HG02798 (cell line): ENCODE data around the gene HTR1E.
"Not testable (repeated sequence)": the region's sequence is repeated elsewhere in the genome, so short reads cannot be mapped to it uniquely, and the experiment has no call there.

Source experiments
- ATAC-seq: cut with Tn5 transposase; IDR thresholded peaks from one replicate; pipeline ENCODE4 v1.9.1; 2021; ENCODE audit warnings: mild to moderate bottlenecking; ENCODE audit not compliant: unreplicated experiment, poor library complexity

The HTR1E gene

DNA sequence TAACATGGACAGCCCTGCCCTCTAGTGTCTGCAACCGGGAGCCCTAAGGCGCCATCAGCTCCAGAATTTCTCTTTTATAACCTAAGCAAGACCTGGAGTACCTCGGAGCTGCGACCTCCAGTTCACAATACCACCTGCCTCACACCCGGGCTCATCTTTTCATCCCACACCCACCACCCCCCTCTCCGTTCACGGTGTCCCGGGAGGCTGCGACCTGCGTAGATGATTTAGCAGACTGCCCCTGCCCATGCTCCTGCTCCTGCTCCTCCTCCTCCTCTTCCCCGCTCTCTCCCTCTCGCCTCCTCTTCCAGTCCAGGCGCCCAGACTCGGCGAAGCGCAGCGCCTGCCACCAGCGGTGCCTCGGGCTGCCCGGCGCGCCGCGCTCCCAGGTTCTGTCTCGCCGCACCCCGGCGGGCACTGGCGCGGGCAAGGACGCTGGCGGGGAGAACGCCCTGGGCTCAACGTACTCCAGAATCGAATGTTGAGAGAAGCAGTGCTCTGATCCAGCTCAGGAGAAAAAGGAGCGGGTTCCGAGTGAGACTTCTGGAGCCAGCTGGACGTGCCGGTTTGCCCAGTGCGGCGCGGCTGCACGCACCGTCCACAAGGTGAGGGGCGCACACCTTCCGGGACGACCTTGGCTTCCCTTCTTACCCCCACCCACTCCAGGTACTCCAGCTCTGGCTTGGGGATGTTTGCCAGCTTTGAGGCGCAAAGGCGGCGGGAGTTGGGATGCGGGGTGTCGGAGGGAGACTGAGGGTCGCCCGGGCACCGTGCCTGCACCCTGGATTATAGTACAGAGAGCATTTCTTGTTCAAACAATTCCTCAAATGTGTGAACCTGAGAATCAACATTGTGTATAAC, at the start of gene HTR1E:
Gene HTR1E (plus strand): TSS at position 310 of the 861 bp plus-strand sequence. CDS start 77,807 bp downstream, outside the sequence.
- peak; percentile 53 for ATAC-seq

DNA sequence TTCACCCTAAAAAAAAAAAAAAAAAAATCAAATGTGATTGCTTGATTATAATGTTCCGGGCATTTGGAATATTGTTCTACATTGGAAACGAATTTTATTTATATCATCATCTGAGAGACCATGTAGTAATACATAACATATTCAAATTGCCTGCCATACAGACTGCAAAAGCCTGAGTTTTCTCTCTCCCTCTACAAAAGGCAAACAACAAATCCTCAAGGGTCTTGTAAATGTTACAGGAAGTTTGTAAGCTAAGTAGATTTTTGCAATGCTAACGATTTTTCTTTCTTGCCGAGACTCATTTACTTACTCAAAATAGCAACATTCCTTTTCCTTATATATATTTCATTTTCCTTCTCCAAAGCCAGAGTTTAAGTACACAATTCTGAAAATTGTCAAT, 49.0 kb upstream of the HTR1E start:
- ATAC-seq: no peak

GRCh38 chr6:86897265-86897664, 40.1 kb upstream of the HTR1E start:
- not testable (repeated sequence) for ATAC-seq

DNA sequence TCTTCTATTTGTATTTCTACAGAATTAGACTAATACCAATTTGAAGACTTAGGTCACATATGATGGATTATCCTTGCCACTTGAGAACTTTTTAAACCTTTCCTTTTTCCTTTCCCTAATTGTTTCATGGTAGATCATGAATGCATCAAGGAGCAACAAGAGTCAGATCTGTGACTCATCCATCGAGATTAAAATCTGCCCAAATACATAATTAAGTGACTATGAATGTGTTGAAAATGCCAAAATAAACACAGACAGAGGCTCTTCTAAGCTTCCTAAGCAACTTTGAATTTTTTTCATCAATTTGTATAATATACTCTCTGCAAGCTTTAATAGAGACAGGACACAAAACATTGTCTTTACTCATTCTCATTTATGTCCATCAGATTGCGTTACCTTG, 23.5 kb upstream of the HTR1E start:
- ATAC-seq: no peak

- no peak for ATAC-seq
Measured at GRCh38 chr6:86916393-86916792, 20.9 kb upstream of the HTR1E start.

GRCh38 chr6:86927138-86927537, 10.2 kb upstream of the HTR1E start:
- not testable (repeated sequence) for ATAC-seq

GRCh38 chr6:86927859-86928258, 9.5 kb upstream of the HTR1E start:
- not testable (repeated sequence) for ATAC-seq

DNA sequence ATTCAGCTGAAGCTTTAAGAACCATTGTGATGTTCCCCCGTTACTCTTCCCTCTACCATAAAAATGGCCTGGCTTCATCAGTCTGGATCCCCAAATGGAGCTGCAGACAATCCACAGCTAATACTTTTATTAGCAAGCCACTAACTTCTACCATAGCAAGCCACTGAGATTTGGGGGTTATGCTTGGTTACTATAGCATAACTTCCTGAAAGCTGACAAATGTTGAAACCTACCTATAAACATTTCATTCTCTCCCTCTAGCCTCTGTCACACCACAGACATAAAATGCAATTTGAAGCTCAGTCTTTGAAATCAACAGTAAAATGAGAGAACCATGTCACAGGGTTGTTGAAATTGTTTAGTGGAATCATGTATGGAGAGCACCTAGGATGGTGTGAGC, 3.0 kb upstream of the HTR1E start:
- ATAC-seq: no peak

DNA sequence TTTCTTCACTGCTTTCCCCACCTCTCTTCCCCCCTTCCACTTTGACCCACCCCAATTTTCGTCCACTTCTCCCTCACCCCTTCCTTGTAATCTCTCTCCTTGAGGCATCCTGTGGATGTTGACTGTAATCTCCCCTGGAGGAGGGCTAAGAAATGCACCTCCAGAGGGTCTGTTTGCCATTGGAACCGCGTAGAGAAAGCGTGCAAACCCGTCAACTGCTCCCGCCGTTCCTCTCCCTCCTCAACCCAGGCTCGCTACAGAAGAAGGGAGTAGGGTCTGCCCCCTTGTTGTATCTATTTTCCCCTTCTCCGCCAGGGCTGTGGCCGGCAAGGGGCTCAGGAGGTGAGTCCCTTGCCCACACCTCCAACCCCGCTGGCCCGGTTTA, 502 bp upstream of the HTR1E start:
- ATAC-seq: no peak

- ATAC-seq: no peak
Measured at GRCh38 chr6:86938814-86939213, 1.5 kb downstream of the HTR1E start.

- no peak for ATAC-seq
Measured at GRCh38 chr6:86941461-86941860, 4.1 kb downstream of the HTR1E start.

GRCh38 chr6:86942769-86943516, 5.6 kb downstream of the HTR1E start:
- no peak for ATAC-seq

- no peak for ATAC-seq
Measured at GRCh38 chr6:86943819-86944407, 6.6 kb downstream of the HTR1E start.

GRCh38 chr6:86949771-86950170, 12.4 kb downstream of the HTR1E start:
- no peak for ATAC-seq

DNA sequence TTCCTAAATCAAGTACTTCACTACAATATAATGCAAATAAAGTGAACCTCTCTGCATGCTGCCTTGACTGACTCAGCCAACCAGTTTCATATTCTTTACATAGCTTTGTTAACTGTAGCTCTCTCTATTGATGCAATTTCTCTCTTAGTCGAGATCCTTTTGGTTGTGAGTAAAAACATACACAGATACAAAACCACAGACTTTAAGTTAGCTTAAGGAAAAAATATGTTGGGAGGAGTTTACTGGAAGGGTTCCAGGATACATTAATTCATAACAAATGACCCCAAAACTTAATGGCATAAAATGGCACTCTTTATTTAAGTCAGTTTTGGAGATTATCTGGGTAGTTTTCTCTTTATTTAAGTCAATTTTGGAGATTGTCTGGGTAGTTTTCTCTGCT, 15.7 kb downstream of the HTR1E start:
- no peak for ATAC-seq

DNA sequence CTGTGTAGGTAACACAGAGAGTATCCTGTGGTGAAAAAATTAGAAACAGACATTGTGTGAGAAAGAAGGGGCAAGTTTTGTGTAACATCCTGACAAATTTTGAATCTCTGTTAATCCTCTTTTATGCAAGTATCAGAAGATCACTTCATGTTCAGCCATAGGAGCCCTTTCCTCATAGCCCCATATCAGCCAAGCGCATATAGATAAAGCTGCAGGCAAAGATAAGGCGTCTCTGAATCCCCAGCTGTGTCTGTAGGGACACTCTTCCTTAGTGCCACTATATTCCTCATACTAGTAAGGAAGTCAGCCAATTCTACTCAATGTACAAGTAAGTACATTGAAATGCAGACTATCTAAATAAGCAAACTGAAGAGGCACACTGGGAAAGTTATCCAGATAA, 22.3 kb downstream of the HTR1E start:
- ATAC-seq: no peak

GRCh38 chr6:86961455-86962200, 24.3 kb downstream of the HTR1E start:
- no peak for ATAC-seq

DNA sequence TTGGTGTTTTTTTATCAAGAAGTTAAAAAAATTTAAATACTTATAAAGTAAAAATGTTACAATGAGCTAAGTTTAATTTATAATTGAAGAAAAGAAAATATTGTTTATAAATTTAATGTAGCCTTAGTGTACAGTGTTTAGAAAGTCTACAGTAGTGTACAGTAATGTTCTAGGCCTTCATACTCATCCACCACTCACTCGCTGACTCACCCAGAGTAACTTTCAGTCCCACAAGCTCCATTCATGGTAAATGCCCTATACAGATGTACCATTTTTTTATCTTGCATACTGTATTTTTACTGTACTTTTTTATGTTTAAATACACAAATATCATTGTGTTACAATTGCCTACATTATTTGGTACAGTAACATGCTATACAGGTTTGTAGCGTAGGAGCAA, 26.0 kb downstream of the HTR1E start:
- ATAC-seq: no peak

DNA sequence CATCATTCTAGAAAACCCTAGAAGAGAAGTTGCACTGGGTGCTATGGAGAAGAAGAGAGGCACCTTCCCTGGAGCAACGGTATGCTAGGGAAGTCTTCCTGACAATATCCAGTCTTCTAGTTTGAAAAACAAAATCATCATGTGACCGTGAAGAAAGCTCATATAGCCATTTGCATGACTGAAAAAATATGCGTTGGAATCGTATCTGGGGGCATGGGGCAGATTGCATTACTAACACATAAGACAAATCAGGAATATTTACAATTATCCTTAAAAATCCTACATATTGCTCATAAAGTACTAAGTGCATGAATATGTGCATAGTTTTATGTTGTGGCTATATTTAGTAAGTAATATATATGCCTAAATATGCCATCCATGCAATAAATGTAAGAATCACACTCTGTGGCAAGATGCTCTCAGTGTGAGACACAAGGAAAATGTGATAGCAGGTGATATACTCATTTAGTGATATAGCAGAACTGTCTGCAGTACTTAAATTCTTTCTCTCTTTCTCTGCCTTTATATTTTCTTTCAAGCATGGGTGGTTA, 26.8 kb downstream of the HTR1E start:
- ATAC-seq: no peak

- no peak for ATAC-seq
Measured at GRCh38 chr6:86966271-86966670, 28.9 kb downstream of the HTR1E start.
